GM13977 (cell line): Measurements from ENCODE around the gene ZNG1F.
"Not testable (repeated sequence)": the region's sequence is repeated elsewhere in the genome, so short reads cannot be mapped to it uniquely, and the experiment has no call there.

Experiments used
- DNase-seq: peaks from one replicate; pipeline ENCODE4 v3.0.0; 2012; ENCODE audit warnings: low spot score
- in situ Hi-C: fragments of 300-500 bp; cut with MboI; formaldehyde crosslinking; loops from one replicate; pipeline ENCODE4 v1.12.0; 2022; ENCODE audit warnings: low sequenced_read_pairs, low pct_unique_long_range_greater_than_20kb, mixed read lengths, inconsistent platforms; ENCODE audit not compliant: unreplicated experiment

The ZNG1F gene

GRCh38 chr9:41100508-41100907 lies 88.6 kb downstream of the ZNG1F start:
- DNase-seq, in situ Hi-C loops: not testable (repeated sequence)

- DNase-seq, in situ Hi-C loops: not testable (repeated sequence)
These were observed 90.4 kb downstream of the ZNG1F start for GRCh38 chr9:41098759-41099158.

- DNase-seq, in situ Hi-C loops: not testable (repeated sequence)
These were observed 94.1 kb downstream of the ZNG1F start for GRCh38 chr9:41095060-41095459.

- in situ Hi-C loops, DNase-seq: not testable (repeated sequence)
These were observed 94.9 kb downstream of the ZNG1F start for GRCh38 chr9:41094010-41094773.

- DNase-seq, in situ Hi-C loops: not testable (repeated sequence)
These were observed 98.2 kb downstream of the ZNG1F start for GRCh38 chr9:41090922-41091321.

GRCh38 chr9:41090386-41090785 lies 98.7 kb downstream of the ZNG1F start:
- in situ Hi-C loops, DNase-seq: not testable (repeated sequence)

GRCh38 chr9:41088450-41089059 lies 100.6 kb downstream of the ZNG1F start:
- in situ Hi-C loops, DNase-seq: not testable (repeated sequence)

- in situ Hi-C loops, DNase-seq: not testable (repeated sequence)
These were observed 101.2 kb downstream of the ZNG1F start for GRCh38 chr9:41087929-41088328.

GRCh38 chr9:41087157-41087780 lies 101.8 kb downstream of the ZNG1F start:
- in situ Hi-C loops, DNase-seq: not testable (repeated sequence)

- in situ Hi-C loops, DNase-seq: not testable (repeated sequence)
These were observed 102.4 kb downstream of the ZNG1F start for GRCh38 chr9:41086685-41087084.

- DNase-seq, in situ Hi-C loops: not testable (repeated sequence)
These were observed 102.9 kb downstream of the ZNG1F start for GRCh38 chr9:41086215-41086614.

- in situ Hi-C loops, DNase-seq: not testable (repeated sequence)
These were observed 106.8 kb downstream of the ZNG1F start for GRCh38 chr9:41082358-41082757.
